HG03066 (cell line): ENCODE data around the gene ARHGAP15.

Experiments
- ATAC-seq: cut with Tn5 transposase; IDR thresholded peaks from one replicate; pipeline ENCODE4 v1.9.1; 2021; ENCODE audit warnings: low read depth; ENCODE audit not compliant: unreplicated experiment

Gene ARHGAP15

DNA sequence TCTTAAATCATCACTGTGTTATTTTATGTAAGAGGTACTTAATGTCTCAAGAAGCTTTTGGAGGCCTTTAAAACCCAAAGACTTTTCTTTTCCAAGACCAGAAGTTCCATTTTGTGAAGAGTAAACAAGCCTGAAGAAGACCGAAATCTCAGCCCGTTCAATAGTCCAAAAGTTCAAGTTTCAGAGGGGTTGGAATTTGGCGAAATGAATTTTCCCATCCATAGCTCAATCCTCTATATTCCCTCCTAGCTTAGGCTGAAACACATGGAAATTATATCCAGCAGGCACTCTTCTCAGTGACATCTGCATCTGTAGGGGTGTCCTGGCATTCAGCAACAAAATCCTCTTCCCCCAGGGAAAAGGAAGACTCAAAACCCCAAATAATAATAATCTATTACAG is 344.6 kb downstream of the ARHGAP15 start:
- ATAC-seq: no peak

DNA sequence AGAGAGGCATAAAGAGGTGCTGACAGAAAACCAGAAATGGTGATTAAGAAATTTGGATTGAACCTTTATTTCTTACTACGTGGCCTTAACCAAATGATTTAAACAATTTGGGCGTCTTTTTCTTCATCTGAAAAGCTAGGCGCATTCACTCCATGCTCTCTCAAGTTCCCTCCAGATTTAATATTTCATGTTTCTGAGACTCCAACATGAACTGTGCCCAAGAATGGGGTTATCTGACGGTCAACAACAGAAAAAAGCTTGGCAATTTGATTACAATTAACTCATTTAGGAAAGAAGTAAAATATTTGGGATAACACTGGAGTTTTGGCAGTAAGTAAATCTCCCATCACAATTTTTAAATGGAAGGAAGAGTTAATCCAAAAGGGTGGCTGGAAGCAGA is 345.4 kb downstream of the ARHGAP15 start:
- no peak for ATAC-seq

DNA sequence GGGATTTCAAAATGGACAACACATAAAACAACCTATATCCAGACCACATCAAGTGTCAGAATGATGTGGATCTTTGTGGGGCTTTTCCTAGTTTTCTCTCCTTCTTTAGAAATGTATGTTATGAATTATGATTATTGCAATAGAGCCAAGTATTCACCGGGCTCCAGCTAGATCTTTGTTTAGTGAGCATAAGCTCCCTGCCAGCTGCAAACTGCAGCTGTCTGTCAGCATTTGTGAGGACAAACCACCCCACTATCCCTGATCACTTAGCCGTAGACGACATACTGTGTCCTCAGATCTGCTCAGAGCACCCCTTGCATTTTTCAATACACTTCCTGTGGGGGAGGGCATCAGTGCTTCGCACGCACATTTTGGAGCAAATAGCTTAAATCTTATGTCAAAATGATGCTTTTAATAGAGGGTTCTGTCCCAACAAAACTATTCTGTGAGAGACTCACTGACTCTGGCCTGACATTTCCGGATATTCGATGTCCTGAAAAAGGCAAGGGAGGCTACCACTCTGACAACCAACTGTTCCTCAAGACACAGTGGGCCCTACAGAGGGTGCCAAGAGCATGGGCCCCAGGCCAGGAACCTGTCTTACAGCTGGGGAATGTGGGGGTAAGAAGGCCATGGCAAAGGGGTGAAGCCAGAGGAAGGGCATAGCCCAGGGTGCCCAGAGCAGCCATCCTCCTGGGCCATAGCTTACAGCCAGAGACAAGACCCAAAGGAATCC is 346.0 kb downstream of the ARHGAP15 start:
- no peak for ATAC-seq

DNA sequence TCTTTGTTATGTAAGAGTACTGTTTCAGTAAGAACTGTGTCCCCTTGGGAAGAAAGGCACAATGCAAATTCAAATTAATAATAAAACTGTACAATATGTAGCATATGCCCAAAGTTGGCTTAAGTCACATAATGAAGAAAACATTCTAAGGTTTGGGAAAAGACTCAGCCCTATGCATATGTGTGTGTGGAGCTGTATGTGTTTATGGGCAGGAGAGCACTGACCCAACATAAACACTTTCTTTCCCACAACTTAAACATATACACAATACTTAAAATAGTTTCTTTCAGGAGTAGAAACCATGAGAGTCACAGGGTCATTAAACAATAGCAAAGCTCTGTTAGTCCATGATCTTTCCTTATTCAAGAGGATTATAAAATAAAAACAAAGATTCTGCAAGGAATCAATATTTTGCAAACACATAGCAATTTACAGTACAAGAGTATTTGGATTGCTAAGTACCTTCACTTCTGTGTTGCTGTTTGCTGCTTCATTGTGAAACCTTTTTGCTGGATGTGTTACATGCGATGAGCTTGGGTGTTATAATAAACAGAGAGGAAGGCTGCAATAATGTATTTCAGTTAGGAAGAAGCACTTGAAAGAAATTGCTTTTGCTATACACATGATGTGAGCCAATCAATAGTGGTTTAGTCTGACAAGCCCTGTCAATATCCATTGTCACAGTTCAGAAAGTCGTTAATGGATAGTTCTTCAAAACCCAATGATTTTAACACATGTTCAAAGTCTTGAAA is 347.3 kb downstream of the ARHGAP15 start:
- ATAC-seq: no peak

DNA sequence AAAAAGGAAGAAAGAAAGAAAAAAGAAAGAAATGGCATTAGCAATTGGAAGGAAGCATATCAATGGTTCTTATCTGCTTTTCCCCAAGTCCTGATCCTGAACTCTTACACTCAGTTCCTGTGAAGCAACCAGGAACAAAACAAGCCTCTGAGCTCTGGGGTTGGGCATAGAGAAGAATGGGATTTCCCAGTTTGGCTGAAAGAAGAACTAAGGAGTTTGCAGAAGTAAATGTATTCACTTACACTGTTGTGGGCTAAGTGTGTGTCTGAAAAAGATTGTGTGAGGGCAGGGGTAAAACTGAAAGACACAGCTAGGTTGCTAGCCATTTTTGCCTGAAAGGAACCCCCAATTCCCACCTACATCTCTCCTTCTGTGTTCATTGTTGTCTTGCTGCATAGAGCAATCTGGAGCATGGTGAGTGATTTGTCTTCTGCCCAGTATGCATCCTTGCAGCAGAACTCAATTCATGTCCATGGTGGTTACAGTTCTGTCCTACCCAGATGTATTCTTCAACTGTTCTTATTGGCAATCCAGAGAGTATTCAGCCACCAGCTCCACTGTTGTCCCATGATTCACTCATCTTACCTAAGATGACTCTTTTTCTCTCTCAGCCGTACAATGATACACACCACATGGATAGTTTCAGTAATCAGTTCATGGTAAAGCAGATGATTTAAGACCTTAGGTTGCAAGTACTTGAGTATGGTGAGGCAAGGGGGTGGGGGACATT is 348.7 kb downstream of the ARHGAP15 start:
- ATAC-seq: no peak

DNA sequence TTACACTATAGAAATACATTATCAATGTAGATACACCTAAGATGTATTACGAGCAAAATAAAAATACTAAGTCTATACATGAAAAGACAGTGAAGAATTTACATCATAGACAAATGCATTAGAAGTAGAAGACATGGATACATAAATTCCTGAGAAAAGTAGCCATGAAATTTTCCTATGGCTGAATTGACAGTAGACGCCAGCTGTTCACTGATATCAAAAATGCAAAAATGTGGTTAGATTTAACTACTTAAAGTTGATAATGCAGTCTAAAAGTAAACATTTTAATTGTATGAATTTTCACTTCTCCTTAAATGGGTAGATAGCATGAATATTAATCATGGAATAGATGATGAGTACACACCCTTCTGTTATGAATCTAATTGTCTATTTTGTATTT is 350.9 kb downstream of the ARHGAP15 start:
- ATAC-seq: no peak

DNA sequence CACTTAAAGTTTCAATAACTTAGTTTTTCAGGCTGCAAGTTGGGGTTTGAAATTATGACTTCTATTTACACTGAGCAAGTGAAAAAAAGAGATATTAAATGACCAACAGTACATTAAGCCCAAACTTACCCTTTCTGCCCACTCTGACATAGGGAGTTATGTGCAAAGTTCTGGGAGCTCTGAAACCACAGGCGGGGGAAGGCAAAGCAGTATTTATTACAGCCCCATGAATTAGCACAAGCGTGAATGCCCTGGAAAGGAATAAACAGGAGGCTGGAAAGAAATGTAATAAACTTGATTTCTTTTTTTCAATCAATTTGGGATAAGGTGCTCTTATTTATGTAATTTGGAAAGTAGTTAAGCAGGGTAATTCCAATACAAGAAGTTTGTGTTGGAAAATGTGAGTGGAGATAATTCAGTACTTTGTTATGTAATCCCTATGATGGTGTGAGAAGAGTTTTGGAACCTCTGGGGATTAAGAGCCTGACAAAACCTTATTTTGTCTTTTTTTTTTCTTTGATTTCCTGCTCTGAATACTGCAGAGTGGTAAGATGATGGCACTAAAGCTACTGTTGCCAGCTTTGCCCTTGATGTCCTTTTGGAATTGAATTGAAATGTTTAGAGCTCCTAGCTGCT is 351.5 kb downstream of the ARHGAP15 start:
- ATAC-seq: no peak

DNA sequence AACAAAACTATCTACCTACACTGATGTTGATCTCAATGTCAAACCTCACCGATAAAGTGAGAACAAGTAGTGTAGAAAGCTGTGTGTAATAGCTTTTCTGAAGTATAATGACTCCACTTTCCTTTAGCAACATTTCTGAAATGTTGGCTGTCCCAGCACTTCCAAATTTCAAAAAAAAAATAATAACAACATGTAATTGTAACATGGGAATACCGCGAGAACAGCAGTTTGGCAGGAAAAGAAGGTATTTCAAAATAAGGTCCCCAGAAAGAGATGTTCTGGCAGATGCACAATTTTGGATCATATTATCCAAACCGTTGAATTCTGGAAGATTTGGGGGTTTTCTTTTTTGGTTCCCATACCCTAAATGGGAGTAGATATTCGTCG is 352.0 kb downstream of the ARHGAP15 start:
- no peak for ATAC-seq

DNA sequence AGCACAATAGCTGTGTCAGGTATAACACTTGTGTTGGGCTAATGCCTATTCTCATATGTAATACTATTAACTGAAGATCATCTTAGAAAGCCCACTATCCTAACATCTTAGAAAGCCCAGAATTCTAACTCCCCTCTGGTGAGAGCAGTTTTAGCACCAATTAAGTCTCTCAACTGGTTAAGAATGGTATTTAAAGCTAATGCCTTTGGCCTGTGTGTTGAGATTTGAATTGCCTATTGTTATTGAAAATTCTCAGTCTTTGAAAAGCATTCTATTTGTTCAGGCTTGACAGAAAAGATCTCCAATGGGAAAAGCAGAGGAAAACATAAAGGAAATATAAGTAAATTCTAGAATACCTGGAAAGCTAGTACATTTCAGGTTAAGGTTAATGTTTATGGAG is 352.5 kb downstream of the ARHGAP15 start:
- ATAC-seq: no peak

DNA sequence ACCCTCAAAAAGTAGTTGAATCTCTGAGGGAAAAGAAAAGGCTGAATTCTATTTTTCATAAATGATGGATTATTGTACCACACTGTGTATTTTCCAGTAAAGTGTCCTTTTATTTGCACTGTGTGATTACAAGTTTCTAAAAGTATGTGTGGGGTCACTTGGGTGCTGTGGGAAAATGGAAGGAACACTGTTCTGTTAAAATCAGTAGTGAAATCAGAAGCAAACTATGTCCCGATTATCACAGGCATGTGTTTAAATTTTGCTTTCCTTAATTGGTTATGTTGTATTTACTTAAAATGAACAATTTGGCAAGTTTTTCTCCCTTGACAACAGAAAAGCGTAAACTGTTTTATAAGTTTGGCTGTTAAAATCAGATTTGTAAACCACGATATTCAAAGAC is 353.1 kb downstream of the ARHGAP15 start:
- no peak for ATAC-seq

DNA sequence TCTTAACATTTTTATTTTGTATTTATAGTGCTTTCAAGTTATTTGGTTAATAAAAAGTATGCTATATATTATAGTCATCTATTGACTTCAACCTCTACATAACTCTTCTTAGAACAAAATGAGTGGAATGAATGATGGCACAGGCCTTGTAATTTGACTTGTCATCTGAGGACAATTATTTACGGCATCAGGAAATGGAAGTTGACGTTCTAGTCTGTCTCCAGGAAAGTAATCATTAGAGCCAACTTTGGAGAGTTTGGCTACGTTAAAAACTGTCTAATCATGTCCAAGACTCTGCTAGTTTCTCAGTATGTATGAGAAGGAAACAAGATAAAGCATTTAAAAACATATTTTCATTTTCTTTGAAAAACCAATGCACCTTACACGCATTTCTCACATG is 353.6 kb downstream of the ARHGAP15 start:
- ATAC-seq: no peak

DNA sequence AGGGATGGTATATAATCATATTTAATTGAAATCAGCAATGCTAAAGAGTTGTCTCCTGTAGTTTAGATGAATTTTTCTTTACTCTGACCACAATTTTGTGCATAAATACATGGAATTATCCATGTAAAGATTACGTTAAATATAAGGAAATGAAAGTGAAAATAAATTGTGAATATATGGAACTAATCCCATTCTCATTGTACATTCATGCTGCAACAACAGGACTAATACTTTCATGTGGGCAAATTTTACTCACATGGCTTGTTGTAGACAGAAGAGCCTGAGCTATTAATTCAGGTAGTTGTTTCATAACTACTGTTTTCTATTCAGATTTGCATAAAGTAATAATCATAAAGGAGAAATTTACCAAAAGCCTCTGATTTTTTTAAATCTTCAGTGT is 357.8 kb downstream of the ARHGAP15 start:
- no peak for ATAC-seq

DNA sequence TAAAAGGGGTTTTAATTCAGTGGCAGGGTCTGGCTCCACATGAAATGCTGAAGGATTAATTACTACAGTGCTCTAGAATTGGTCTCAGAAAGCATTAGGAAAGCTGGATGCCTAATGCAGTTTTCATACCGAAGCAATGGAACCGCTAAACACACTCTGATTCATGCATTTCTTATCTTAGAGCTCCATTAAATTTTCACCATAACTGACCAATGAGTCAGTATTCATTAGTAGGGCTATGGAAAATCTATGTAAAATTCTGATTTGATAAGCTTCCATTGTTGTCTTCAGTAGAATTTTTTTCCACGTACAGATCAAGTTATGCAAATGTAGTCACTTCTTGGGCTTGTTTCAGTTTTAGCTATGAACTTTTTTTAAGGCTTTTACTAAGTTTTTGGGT is 359.9 kb downstream of the ARHGAP15 start:
- ATAC-seq: no peak

DNA sequence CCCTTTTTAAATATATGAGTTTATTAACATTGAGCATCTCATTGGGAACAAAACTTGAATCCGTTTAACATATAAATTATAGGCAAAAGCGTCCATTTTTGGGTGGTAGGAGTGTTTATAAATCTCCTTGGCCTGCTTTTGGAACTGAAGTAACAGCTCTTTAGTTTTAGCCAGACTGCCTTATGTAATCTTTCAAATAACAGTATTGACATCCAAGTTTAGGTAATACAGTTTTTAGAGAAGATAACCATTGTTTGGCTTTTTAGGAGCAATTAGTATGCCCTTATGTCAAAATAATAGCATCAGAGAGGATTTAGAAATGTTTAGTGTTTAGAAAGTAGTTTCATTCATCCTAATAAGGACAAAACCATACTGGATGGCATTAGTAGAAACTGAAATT is 361.9 kb downstream of the ARHGAP15 start:
- no peak for ATAC-seq

DNA sequence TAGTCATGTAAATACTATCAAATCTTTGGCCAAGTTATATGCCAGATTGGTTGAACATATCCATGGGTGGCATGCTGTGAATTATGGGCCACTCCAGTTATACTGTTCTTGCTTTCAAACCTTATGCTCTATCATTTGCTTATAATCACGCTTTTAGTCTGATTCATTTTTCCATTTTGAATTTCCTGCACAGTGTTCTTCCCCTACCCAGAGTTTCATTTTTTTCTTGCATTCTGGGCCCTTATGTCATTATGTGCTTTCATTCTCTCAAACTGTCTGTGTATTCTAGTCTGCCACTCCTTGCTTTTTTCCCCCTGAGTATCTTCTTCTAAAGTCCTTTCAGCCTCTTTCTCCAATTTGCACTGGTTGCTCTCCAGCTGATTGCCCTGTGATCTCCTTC is 364.1 kb downstream of the ARHGAP15 start:
- no peak for ATAC-seq

DNA sequence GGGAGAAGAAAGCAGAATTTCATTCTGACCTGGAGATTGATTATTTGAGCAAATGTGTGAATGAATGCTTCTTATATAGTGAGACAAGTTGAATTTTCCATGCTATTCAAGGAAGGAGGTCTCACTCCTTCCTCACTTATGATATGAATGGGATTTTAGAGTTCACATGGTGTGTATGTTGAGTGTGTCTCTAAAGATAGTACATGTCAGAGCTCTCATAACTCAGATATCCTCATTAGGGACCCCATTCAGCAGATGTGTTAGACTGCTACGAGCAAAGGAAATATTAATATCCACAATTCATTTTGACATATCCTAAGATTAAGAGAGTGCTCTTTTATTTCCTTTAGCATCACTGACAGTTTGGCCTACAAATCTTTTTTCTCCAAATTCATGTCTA is 368.5 kb downstream of the ARHGAP15 start:
- ATAC-seq: no peak

DNA sequence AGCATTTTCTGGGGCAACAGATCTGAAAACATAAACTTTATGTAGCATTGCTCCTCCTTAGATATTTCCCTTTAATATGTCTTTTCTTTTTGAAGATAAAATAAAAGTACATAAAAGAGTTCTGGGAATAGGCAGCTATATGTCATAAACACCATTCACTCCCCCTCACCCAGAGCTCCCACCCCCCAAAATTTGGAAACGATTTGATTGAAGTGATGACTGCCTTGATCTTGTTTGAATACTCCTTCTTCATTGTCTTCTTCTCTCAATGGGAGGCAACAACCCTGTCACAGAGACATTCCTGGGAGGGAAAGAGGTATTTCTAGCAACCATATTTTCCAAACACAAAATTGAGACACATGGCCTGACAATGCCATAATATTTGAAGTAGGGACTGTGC is 369.3 kb downstream of the ARHGAP15 start:
- no peak for ATAC-seq

DNA sequence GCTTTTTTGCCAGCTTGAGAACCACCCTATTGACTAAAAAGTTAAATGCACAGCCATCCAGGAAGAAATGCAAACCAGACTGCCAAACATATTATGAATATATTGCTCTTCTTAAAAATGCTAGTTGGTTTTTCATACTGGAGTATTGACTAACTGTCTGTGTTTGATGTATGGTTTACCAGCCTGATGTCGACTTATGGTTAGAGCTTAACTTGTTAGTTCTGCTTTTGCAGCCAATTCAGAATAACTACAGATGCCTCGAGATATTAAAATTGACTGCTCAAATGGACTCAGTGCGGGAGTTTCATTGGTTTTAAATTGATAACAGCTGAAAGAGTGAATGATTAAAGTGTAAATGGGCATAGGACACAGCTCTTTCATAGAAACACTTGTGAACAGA is 369.8 kb downstream of the ARHGAP15 start:
- no peak for ATAC-seq

DNA sequence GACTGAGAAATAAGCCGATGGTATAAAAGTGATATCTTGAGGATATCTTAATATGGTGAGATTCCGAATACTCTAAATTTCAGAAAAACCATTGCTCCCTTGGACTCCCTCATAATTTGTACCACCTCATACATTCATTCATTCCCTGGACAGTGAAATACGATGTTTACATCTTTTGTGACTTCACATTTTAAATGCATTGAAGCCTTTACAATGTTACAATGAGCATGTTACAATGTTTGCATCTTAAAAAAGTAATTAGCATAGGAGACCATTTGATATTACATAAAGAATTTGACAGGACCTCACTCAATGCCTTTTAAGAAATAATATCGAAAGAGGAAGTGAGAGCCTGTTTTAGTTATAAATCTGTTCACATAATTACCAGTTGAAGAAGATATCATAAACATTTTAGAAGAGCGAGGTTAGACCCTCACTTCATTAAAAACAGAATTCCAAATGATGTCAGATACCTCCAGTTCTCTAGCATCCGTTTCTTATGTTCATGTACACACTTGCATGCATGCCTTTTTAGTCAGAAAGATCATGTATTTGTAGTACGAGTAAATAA is 372.0 kb downstream of the ARHGAP15 start:
- no peak for ATAC-seq

DNA sequence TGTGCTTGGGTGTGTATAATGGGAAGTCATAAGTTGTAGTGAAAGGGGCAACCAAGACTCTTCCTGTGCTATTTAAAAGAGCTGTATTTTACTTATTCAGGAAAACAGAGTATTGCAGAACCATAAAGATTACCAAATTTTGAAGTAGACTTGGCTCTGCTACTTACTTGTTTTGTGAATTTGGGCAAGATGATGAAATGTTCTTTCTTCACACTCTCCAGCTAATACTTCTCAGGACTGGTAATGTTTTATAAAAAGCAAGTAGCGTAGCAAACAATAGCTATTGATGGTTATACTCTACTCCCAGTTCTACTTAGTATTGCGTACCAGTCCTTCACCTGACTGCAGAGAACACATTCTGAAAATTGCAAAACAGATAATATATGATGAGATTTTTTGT is 374.1 kb downstream of the ARHGAP15 start:
- ATAC-seq: no peak

DNA sequence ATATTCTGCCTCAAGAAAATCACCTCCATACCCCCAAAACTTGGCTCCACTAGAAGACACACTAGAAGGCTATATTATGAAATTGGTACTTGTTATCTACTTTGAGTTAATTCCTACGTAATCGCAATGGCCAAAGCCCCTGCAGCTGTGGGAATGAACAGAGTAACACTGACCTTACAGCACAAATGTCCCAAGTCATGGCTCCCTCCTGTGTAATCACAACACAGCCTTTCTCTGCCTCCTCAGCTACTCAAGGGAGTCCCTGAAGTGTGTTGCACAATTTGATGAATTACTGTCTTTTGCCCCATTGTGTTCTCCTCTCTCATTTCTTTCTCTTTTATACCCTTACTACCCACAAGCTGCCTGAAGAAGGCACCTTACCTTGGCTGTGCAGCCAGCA is 375.2 kb downstream of the ARHGAP15 start:
- no peak for ATAC-seq
